ENCODE measurements around the gene DGCR2.

- TF ChIP-seq POLR2A (IDR thresholded peaks at IDR 0.05), result no peak
- TF ChIP-seq, protein P1, sequence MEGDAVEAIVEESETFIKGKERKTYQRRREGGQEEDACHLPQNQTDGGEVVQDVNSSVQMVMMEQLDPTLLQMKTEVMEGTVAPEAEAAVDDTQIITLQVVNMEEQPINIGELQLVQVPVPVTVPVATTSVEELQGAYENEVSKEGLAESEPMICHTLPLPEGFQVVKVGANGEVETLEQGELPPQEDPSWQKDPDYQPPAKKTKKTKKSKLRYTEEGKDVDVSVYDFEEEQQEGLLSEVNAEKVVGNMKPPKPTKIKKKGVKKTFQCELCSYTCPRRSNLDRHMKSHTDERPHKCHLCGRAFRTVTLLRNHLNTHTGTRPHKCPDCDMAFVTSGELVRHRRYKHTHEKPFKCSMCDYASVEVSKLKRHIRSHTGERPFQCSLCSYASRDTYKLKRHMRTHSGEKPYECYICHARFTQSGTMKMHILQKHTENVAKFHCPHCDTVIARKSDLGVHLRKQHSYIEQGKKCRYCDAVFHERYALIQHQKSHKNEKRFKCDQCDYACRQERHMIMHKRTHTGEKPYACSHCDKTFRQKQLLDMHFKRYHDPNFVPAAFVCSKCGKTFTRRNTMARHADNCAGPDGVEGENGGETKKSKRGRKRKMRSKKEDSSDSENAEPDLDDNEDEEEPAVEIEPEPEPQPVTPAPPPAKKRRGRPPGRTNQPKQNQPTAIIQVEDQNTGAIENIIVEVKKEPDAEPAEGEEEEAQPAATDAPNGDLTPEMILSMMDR (IDR thresholded peaks at IDR 0.05), result no peak
These were observed 11.6 kb downstream of the DGCR2 start for GRCh38 chr22:19110646-19111045.
